HepG2 (cell line): ENCODE measurements around the gene NPTX2. TPM values are rescaled to one million over a fixed set of nuclear protein-coding genes. Genes with fewer than 3 reads are reported as not detected.

Source experiments
- ATAC-seq: fragments of 200-7000 bp; cut with Tn5 transposase; 3 replicates; pipeline ENCODE4 v1.9.1; 2020; ENCODE audit warnings: mild to moderate bottlenecking, moderate library complexity
- BruUV-seq: library from RNA; stranded (reverse); fragments of 400-500 nt; replicated peaks from 2 replicates; lab custom pipeline; 2021; lab: Mats Ljungman, UMichigan
- CTCF ChIA-PET: fragments of 300-600 bp; formaldehyde crosslinking; extraction: SDS; loops from one replicate; lab custom pipeline; 2021; ENCODE audit warnings: low total read pairs, inconsistent platforms, low intra/inter-chr PET ratio; lab: Yijun Ruan, JAX
- POLR2A ChIA-PET: fragments of 350-600 bp; sonication (Branson Sonifier 250); formaldehyde crosslinking; loops from one replicate; lab custom pipeline; 2020; ENCODE audit warnings: antibody characterized with exemption, inconsistent platforms; lab: Yijun Ruan, JAX
- DNase-seq: peaks from one replicate; pipeline ENCODE4 v3.0.0-alpha.2; 2015; ENCODE audit warnings: low spot score
- FAIRE-seq: peaks from 3 replicates; lab custom pipeline; 2011; peaks lifted over from hg19 to GRCh38; lab: Jason Lieb, UNC
- H2AFZ ChIP-seq: one replicate; pipeline ENCODE4 v1.6.1; 2011; ENCODE audit warnings: low read length, inconsistent platforms
- H3K27ac ChIP-seq: fragments of 300-600 bp; 3 replicates; pipeline ENCODE4 v1.8.0; 2011; ENCODE audit warnings: mixed run types, mild to moderate bottlenecking, mixed read lengths, low read length, inconsistent platforms; ENCODE audit not compliant: insufficient read depth; ENCODE audit errors: extremely low read length
- H3K27me3 ChIP-seq, 2 experiments: fragments of 200-600 bp in 1 of 2; 2 replicates in 1 of 2; 3 replicates in 1 of 2; pipeline versions ENCODE4 v1.6.0 to v1.8.0; 2011; ENCODE audit warnings: low read length in 2 of 2, mild to moderate bottlenecking in 2 of 2, moderate library complexity in 2 of 2, inconsistent platforms in 1 of 2; ENCODE audit not compliant: insufficient read depth in 2 of 2, control insufficient read depth in 1 of 2
- H3K36me3 ChIP-seq, 2 experiments: fragments of 200-600 bp in 1 of 2; replicated peaks in 1 of 2; 2 replicates in 1 of 2; 3 replicates in 1 of 2; pipeline versions ENCODE4 v1.5.1 to v1.8.0; 2011; ENCODE audit warnings: low read length in 2 of 2, inconsistent platforms in 1 of 2; ENCODE audit not compliant: insufficient read depth in 2 of 2, control insufficient read depth in 1 of 2
- H3K4me1 ChIP-seq: 2 replicates; pipeline ENCODE4 v1.5.1; 2012; ENCODE audit warnings: low read length, inconsistent platforms; ENCODE audit not compliant: insufficient read depth
- H3K4me2 ChIP-seq: 2 replicates; pipeline ENCODE4 v1.6.0; 2011; ENCODE audit warnings: low read depth, low read length, inconsistent platforms
- H3K4me3 ChIP-seq, 3 experiments: fragments of 200-600 bp in 1 of 3; sonication (generic), shearing (Covaris generic) in 1 of 3; replicated peaks in 1 of 3; 2 replicates each; pipeline ENCODE4 v1.5.1; 2011 to 2016; ENCODE audit warnings: low read length in 3 of 3, inconsistent platforms in 2 of 3, low read depth in 2 of 3, mild to moderate bottlenecking in 2 of 3, control low read depth in 1 of 3, mixed read lengths in 1 of 3; ENCODE audit not compliant: insufficient read depth in 1 of 3
- H3K79me2 ChIP-seq: one replicate; pipeline ENCODE4 v1.6.1; 2011; ENCODE audit warnings: low read length, inconsistent platforms; ENCODE audit not compliant: insufficient read depth
- H3K9ac ChIP-seq: 2 replicates; pipeline ENCODE4 v1.6.0; 2011; ENCODE audit warnings: mild to moderate bottlenecking, low read depth, low read length, inconsistent platforms; ENCODE audit not compliant: insufficient read depth
- H3K9me3 ChIP-seq: 2 replicates; pipeline ENCODE4 v1.5.1; 2012; ENCODE audit warnings: mild to moderate bottlenecking, low read length
- H4K20me1 ChIP-seq: 2 replicates; pipeline ENCODE4 v1.6.0; 2011; ENCODE audit warnings: inconsistent platforms, mild to moderate bottlenecking, low read length, moderate library complexity; ENCODE audit not compliant: insufficient read depth
- ARNT ChIP-seq: fragments of 450-650 bp; IDR thresholded peaks from 2 replicates; pipeline ENCODE4 v1.6.1; 2017
- CENPBD1 ChIP-seq: sonication (generic); formaldehyde crosslinking; IDR thresholded peaks from 2 replicates; pipeline ENCODE4 v1.8.0; 2022; ENCODE audit warnings: missing genetic modification reagents, low read depth, mild to moderate bottlenecking, borderline replicate concordance
- FOXO4 ChIP-seq: sonication (generic); formaldehyde crosslinking; conservative IDR thresholded peaks from 2 replicates; pipeline ENCODE4 v1.8.1; 2023; ENCODE audit warnings: missing genetic modification reagents
- KLF6 ChIP-seq: IDR thresholded peaks from 2 replicates; pipeline ENCODE4 v1.8.0; 2016; ENCODE audit warnings: missing biosample characterization, missing genetic modification reagents
- MAFG ChIP-seq: sonication (generic); formaldehyde crosslinking; IDR thresholded peaks from 2 replicates; pipeline ENCODE4 v1.5.1; 2020; ENCODE audit warnings: mild to moderate bottlenecking, missing genetic modification reagents
- MED1 ChIP-seq: sonication (generic); formaldehyde crosslinking; IDR thresholded peaks from 2 replicates; pipeline ENCODE4 v1.4.0; 2020; ENCODE audit warnings: missing genetic modification reagents
- NPAS2 ChIP-seq: sonication (generic); formaldehyde crosslinking; IDR thresholded peaks from 2 replicates; pipeline ENCODE4 v1.8.0; 2022; ENCODE audit warnings: mild to moderate bottlenecking, missing genetic modification reagents, borderline replicate concordance
- TOE1 ChIP-seq: sonication (generic); formaldehyde crosslinking; IDR thresholded peaks from 2 replicates; pipeline ENCODE4 v1.4.0; 2020; ENCODE audit warnings: mild to moderate bottlenecking, missing genetic modification reagents
- ZBTB3 ChIP-seq: sonication (generic); formaldehyde crosslinking; IDR thresholded peaks from 2 replicates; pipeline ENCODE4 v1.4.0; 2020; ENCODE audit warnings: low read depth, mild to moderate bottlenecking, moderate library complexity, missing genetic modification reagents, borderline replicate concordance
- ZNF569 ChIP-seq: sonication (generic); formaldehyde crosslinking; IDR thresholded peaks from 2 replicates; pipeline ENCODE4 v1.5.0; 2020; ENCODE audit warnings: mild to moderate bottlenecking, missing genetic modification reagents, moderate library complexity, borderline replicate concordance
- ZNF574 ChIP-seq: sonication (generic); formaldehyde crosslinking; IDR thresholded peaks from 2 replicates; pipeline ENCODE4 v1.4.0; 2020; ENCODE audit warnings: missing genetic modification reagents
- ZNF704 ChIP-seq: sonication (generic); formaldehyde crosslinking; IDR thresholded peaks from 2 replicates; pipeline ENCODE4 v1.8.1; 2023; ENCODE audit warnings: mild to moderate bottlenecking, inconsistent platforms, moderate library complexity, missing genetic modification reagents, borderline replicate concordance
- WGBS: methylation state at CpG from one replicate; pipeline ENCODE4 v1.1.6; 2017; ENCODE audit warnings: low lambda C conversion rate; 5-methylcytosine and 5-hydroxymethylcytosine counted together
- in situ Hi-C: cut with HindIII; loops from 2 replicates; pipeline ENCODE4 v1.10.0; 2017; ENCODE audit warnings: low pct_unique_long_range_greater_than_20kb; ENCODE audit not compliant: extremely low pct_ligation_motif_present
- intact Hi-C: fragments of 100-400 bp; cut with micrococcal nuclease; formaldehyde crosslinking; loops from one replicate; pipeline ENCODE4 v1.10.0; 2022; ENCODE audit not compliant: unreplicated experiment
- polyA plus RNA-seq, 8 experiments: library from polyadenylated mRNA; depleted of rRNA in 3 of 8; stranded (reverse) in 7 of 8; unstranded in 1 of 8; fragments of >200 nt; fragmentation: Illumina TruSeq in 4 of 8; extraction: Trizol in 4 of 8; gene quantifications; 2 replicates each; pipeline versions ENCODE4 v1.2.1 to v1.2.3, GENCODE V29; 2011 to 2016; ENCODE audit warnings: low read depth in 4 of 8, missing spikeins in 1 of 8, mixed read lengths in 1 of 8; ENCODE audit not compliant: insufficient read depth in 1 of 8
- total RNA-seq, 5 experiments: library from RNA; depleted of rRNA; stranded (reverse); fragments of >200 nt; fragmentation: Illumina TruSeq; extraction: Trizol; gene quantifications; 2 replicates each; pipeline ENCODE4 v1.2.3, GENCODE V29; 2016; ENCODE audit warnings: low read depth in 1 of 5
- TF ChIP-seq, protein P1 (sequence below): sonication (generic); formaldehyde crosslinking; IDR thresholded peaks from 2 replicates; pipeline ENCODE4 v1.8.0; 2022; ENCODE audit warnings: low read depth, missing genetic modification reagents

NPTX2 gene
- total and polyA plus RNA-seq, 2 of the 13 experiments (the other 11 are each of a cell fraction or from before 2014, with no cell fraction given) = not detected

DNA sequence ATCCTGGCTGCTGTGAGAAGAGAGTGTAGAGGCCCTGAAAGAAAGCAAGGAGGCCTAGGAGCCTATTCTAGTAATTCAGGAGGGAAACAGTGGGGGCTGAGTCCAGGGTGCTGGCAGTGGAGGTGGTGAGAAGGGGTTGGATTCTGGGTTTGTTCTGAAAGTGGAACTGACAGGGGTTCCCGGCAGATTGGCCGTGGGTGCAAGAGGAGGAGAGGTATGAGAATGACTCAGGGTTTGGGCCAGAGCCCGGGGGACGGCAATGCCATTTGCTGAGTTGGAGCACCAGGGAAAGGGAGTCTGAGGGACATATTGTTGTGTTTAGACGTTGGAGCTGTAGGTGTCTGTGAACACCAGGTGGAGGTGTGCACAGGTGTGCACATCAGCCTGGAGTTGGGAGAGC is 38.5 kb downstream of the NPTX2 start (continued):
- TF ChIP-seq, protein P1, sequence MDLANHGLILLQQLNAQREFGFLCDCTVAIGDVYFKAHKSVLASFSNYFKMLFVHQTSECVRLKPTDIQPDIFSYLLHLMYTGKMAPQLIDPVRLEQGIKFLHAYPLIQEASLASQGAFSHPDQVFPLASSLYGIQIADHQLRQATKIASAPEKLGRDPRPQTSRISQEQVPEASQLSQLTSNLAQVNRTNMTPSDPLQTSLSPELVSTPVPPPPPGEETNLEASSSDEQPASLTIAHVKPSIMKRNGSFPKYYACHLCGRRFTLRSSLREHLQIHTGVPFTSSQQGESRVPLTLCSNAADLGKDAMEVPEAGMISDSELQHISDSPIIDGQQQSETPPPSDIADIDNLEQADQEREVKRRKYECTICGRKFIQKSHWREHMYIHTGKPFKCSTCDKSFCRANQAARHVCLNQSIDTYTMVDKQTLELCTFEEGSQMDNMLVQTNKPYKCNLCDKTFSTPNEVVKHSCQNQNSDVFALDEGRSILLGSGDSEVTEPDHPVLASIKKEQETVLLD = no peak
- TF ChIP-seq MAFG = no peak
- TF ChIP-seq ZNF574 (CRISPR knock-in tag) = no peak
- TF ChIP-seq ARNT = no peak
- no peak for TF ChIP-seq ZBTB3
- no peak for TF ChIP-seq KLF6 (CRISPR knock-in tag)
- TF ChIP-seq NPAS2 = no peak
- TF ChIP-seq MED1 (CRISPR knock-in tag) = no peak

GRCh38 chr7:98656899-98657298 is 39.8 kb downstream of the NPTX2 start:
- Histone ChIP-seq H3K27me3 (peaks cover 0 to 8% of the 10 kb centered on the region in 2 experiments; a peak in 2 of 5 replicates), H4K20me1 (no peaks in the 10 kb centered on the region), H3K9me3 (no peaks in the 10 kb centered on the region), H3K27ac (no peak overlapping the region), H3K4me2 (no peak overlapping the region)
- intact Hi-C loops (no loop called here), in situ Hi-C loops (no loop called here)
- ATAC-seq = no peak
- POLR2A ChIA-PET = no interaction called here
- TF ChIP-seq CENPBD1 = no peak
- no peak for TF ChIP-seq ZNF704 (CRISPR knock-in tag)
- no peak for TF ChIP-seq TOE1 (CRISPR knock-in tag)
- no peak for TF ChIP-seq FOXO4 (CRISPR knock-in tag)
- TF ChIP-seq ZNF569 (CRISPR knock-in tag) = no peak
- TF ChIP-seq, all 625 proteins: peak for 0
- no TSS peak for BruUV-seq
- FAIRE-seq = no peak
- Histone ChIP-seq H3K36me3 (no peaks in the 10 kb centered on the region), H2AFZ (no peak overlapping the region), H3K79me2 (no peaks in the 10 kb centered on the region), H3K4me3 (no peak overlapping the region), H3K4me1 (peaks cover 9% of the 10 kb centered on the region), H3K9ac (no peak overlapping the region)
- CTCF ChIA-PET = no interaction called here
- WGBS = 40% methylated on average over 7 of the region's 7 CpGs
- no peak for DNase-seq
